AG04449 (cell line): ENCODE measurements around the gene PIMREG.

Source experiments
- CTCF ChIA-PET: fragments of 350-600 bp; formaldehyde crosslinking; extraction: SDS; loops from one replicate; lab custom pipeline; 2021; ENCODE audit warnings: antibody characterized with exemption; lab: Yijun Ruan, JAX
- POLR2A ChIA-PET: fragments of 400-600, 350-600 bp; formaldehyde crosslinking; extraction: SDS; loops from one replicate; lab custom pipeline; 2020; ENCODE audit warnings: antibody characterized with exemption, inconsistent platforms; lab: Yijun Ruan, JAX
- DNase-seq: peaks from one replicate; pipeline ENCODE4 v3.0.0-alpha.2; 2010; ENCODE audit warnings: low read depth, low spot score
- H3K4me3 ChIP-seq: 2 replicates; pipeline ENCODE4 v1.5.1; 2011; ENCODE audit warnings: low read depth, mild to moderate bottlenecking, control low read depth, low read length
- CTCF ChIP-seq: IDR thresholded peaks from one replicate; pipeline ENCODE4 v1.5.1; 2011; ENCODE audit warnings: mild to moderate bottlenecking, moderate library complexity, low read length, control low read depth, inconsistent platforms; ENCODE audit not compliant: insufficient read depth; ENCODE audit errors: missing control alignments

PIMREG gene

GRCh38 chr17:6413065-6413464 lies 31.2 kb upstream of the PIMREG start:
- ChIA-PET POLR2A (no interaction called here), CTCF (interaction anchor here (1.2 to 19.7 kb wide), 9 partner anchors 9 to 830 kb away, joined by 4 to 280 read pairs (median 5); no protein-coding TSS in a partner anchor)

GRCh38 chr17:6415616-6416015 lies 28.6 kb upstream of the PIMREG start:
- H3K4me3 ChIP-seq: no peak overlapping the region
- no peak for TF ChIP-seq CTCF
- POLR2A ChIA-PET: no interaction called here
- no peak for DNase-seq
- CTCF ChIA-PET: interaction anchor here (0.9 to 19.7 kb wide), 2 partner anchors 12 to 822 kb away, joined by 3 to 280 read pairs; no protein-coding TSS in a partner anchor

More at GRCh38 chr17:6413065-6413464, 31.2 kb upstream of the PIMREG start:
- DNase-seq: no peak
- peak; percentile 44 for TF ChIP-seq CTCF
- no peak overlapping the region for H3K4me3 ChIP-seq

GRCh38 chr17:6420173-6420641 lies 24.0 kb upstream of the PIMREG start:
- peak; percentile 48 for TF ChIP-seq CTCF
- no peak overlapping the region for H3K4me3 ChIP-seq
- CTCF ChIA-PET: interaction anchor here (1.2 to 19.7 kb wide), 5 partner anchors 11 to 835 kb away, joined by 4 to 280 read pairs (median 57); partner anchors contain the start of genes AIPL1 and NLRP1
- no peak for DNase-seq
- POLR2A ChIA-PET: no interaction called here

GRCh38 chr17:6421700-6422604 lies 22.3 kb upstream of the PIMREG start:
- H3K4me3 ChIP-seq: no peak overlapping the region
- peak; percentile 85 for TF ChIP-seq CTCF
- ChIA-PET POLR2A (no interaction called here), CTCF (interaction anchor here (0.6 to 19.7 kb wide), 16 partner anchors 9 to 1173 kb away, joined by 3 to 280 read pairs (median 4); partner anchors contain the start of genes AIPL1, C1QBP and NLRP1)
- no peak for DNase-seq

- no peak overlapping the region for H3K4me3 ChIP-seq
- CTCF ChIA-PET: interaction anchor here (0.7 to 19.7 kb wide), 11 partner anchors 12 to 1174 kb away, joined by 3 to 280 read pairs (median 6); partner anchors contain the start of genes AIPL1, C1QBP and NLRP1
- no peak for TF ChIP-seq CTCF
- DNase-seq: no peak
- POLR2A ChIA-PET: no interaction called here
These were observed 21.5 kb upstream of the PIMREG start for GRCh38 chr17:6422654-6423241.
